Measurements from ENCODE around the gene SVEP1. TPM values are rescaled to one million over a fixed set of nuclear protein-coding genes. Genes with fewer than 3 reads are reported as not detected.

Gene SVEP1
- total RNA-seq, 1 experiment from 2014 or later: 0.04 TPM

DNA sequence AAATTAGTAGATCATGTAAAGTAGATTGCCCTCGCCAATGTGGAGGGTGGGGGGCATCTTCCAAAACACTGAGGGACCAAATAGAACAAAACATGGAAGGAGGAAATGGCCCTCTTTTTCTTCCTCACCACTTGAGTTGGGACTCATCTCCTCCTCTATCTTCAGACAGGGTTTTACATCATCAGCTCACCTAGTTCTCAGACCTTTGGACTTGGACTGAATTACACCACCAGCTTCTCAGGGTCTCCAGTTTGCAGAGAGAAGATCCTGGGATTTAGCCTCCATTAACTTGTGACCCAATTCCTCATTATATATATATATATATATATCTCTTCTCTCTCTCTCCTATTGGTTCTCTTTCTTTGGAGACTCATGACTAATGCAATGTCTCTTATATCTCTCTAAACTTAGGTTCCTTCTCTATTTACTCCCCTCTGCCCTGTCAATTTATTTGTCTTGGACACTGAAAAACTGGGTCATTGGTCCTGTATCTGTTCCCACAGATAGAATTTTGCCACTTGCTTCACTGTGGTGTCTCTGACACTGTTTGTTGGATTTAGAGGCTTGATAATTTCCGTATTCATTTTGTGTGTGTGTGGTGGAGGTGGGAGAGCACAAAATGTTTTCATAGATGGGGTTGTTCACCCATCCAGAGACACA is 187.6 kb downstream of the SVEP1 start:
- Histone ChIP-seq H3K79me2 (ENCODE audit: low read length) (no peaks in the 10 kb centered on the region), H3K9ac (ENCODE audit: low read length) (no peak overlapping the region), H3K4me3 (ENCODE audit: low read length) (no peak overlapping the region), H4K20me1 (ENCODE audit: low read length) (no peaks in the 10 kb centered on the region), H3K4me2 (ENCODE audit: low read length) (no peak overlapping the region), H2AFZ (ENCODE audit: low read length) (no peak overlapping the region), H3K9me3 (ENCODE audit: low read length) (no peaks in the 10 kb centered on the region), H3K27ac (ENCODE audit: low read length) (no peak overlapping the region), H3K36me3 (ENCODE audit: low read depth, low read length) (no peaks in the 10 kb centered on the region), H3K27me3 (ENCODE audit: low read length) (no peaks in the 10 kb centered on the region), H3F3A (ENCODE audit: low read length, unreplicated experiment) (no peaks in the 10 kb centered on the region), H3K4me1 (ENCODE audit: insufficient read depth, low read length) (no peaks in the 10 kb centered on the region), H3K9me2 (replicated peaks; ENCODE audit: low read length) (no peaks in the 10 kb centered on the region)
- TF ChIP-seq EZH2 (IDR thresholded peaks at IDR 0.05; ENCODE audit: low read length, unreplicated experiment) (no peak), EZH2phosphoT487 (IDR thresholded peaks at IDR 0.05; ENCODE audit: borderline replicate concordance, low read length) (no peak)
- TF ChIP-seq, protein P1, sequence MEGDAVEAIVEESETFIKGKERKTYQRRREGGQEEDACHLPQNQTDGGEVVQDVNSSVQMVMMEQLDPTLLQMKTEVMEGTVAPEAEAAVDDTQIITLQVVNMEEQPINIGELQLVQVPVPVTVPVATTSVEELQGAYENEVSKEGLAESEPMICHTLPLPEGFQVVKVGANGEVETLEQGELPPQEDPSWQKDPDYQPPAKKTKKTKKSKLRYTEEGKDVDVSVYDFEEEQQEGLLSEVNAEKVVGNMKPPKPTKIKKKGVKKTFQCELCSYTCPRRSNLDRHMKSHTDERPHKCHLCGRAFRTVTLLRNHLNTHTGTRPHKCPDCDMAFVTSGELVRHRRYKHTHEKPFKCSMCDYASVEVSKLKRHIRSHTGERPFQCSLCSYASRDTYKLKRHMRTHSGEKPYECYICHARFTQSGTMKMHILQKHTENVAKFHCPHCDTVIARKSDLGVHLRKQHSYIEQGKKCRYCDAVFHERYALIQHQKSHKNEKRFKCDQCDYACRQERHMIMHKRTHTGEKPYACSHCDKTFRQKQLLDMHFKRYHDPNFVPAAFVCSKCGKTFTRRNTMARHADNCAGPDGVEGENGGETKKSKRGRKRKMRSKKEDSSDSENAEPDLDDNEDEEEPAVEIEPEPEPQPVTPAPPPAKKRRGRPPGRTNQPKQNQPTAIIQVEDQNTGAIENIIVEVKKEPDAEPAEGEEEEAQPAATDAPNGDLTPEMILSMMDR (conservative IDR thresholded peaks at IDR 0.05; ENCODE audit: low read depth, low read length): no peak
- intact Hi-C loops (cut with micrococcal nuclease): no loop called here
- POLR2A ChIA-PET (ENCODE audit: unreplicated experiment): no interaction called here
- CTCF ChIA-PET: no interaction called here
- DNase-seq: no peak
- BruUV-seq (replicated peaks): no TSS peak
- ATAC-seq: no peak

DNA sequence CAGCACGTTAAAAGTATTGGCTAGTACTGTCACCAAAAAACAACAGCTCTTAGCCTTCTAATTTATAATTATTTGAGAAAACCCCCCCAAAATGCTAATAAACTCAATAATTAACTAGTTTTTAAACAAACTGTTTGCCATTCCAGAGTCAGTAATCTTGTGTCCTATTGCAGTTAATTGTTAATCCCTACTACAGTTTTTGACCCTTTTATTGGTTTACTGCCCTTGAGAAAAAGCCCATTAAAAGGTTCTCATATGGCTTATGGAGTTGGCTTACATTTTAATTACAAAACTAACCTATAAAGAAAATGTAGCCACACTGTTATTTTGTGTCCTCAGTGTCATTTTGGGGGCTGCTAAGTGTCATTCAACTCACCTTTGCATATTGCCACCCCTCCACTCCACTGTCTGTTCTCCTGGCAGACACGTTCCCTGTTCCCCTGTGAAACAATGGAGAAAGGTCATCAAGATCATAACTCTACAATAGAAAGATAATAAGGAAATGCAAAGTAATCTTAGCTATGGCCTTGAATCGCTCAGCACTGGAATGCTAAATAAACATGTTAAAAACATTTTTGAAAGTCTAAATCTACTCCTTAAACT is 190.3 kb downstream of the SVEP1 start:
- BruUV-seq (replicated peaks): no TSS peak
- Histone ChIP-seq H2AFZ (ENCODE audit: low read length) (no peak overlapping the region), H3K4me3 (ENCODE audit: low read length) (no peak overlapping the region), H3F3A (ENCODE audit: low read length, unreplicated experiment) (no peaks in the 10 kb centered on the region), H3K9me3 (ENCODE audit: low read length) (no peaks in the 10 kb centered on the region), H3K9me2 (replicated peaks; ENCODE audit: low read length) (no peaks in the 10 kb centered on the region), H3K4me1 (ENCODE audit: insufficient read depth, low read length) (no peaks in the 10 kb centered on the region), H3K79me2 (ENCODE audit: low read length) (no peaks in the 10 kb centered on the region), H3K4me2 (ENCODE audit: low read length) (no peak overlapping the region), H4K20me1 (ENCODE audit: low read length) (no peaks in the 10 kb centered on the region), H3K36me3 (ENCODE audit: low read depth, low read length) (no peaks in the 10 kb centered on the region), H3K27me3 (ENCODE audit: low read length) (no peaks in the 10 kb centered on the region), H3K9ac (ENCODE audit: low read length) (no peak overlapping the region), H3K27ac (ENCODE audit: low read length) (no peak overlapping the region)
- TF ChIP-seq, protein P1 (conservative IDR thresholded peaks at IDR 0.05; ENCODE audit: low read depth, low read length): no peak
- TF ChIP-seq EZH2 (IDR thresholded peaks at IDR 0.05; ENCODE audit: low read length, unreplicated experiment): no peak
- no peak for TF ChIP-seq EZH2phosphoT487 (IDR thresholded peaks at IDR 0.05; ENCODE audit: borderline replicate concordance, low read length)
- POLR2A ChIA-PET (ENCODE audit: unreplicated experiment): no interaction called here
- DNase-seq (no peak), ATAC-seq (no peak)
- CTCF ChIA-PET: no interaction called here
- intact Hi-C loops (cut with micrococcal nuclease): no loop called here

DNA sequence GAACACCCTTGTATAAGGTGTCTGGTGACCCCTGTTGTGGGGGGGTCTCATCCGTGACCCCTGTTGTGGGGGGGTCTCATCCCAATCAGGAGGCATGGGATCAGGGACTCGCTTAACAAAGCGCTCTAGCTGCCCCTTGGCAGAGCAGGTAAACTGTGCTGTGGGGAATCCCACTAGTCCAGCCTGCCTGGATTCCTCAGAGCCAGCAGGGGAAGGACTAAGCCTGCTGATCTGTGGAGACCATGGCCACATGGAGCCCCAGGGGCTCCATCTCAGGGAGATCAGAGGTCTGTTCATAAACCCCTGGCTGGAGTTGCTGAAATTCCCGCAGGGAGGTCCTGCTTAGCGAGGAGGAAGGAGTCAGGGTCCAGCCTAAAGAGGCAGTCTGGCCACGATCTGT is 196.1 kb downstream of the SVEP1 start:
- Histone ChIP-seq H3K9ac (ENCODE audit: low read length) (no peak overlapping the region), H3K27me3 (ENCODE audit: low read length) (peaks cover 9% of the 10 kb centered on the region; the same call in 1 of the 2 replicates), H3K9me2 (replicated peaks; ENCODE audit: low read length) (no peaks in the 10 kb centered on the region), H3K27ac (ENCODE audit: low read length) (no peak overlapping the region), H3K4me2 (ENCODE audit: low read length) (no peak overlapping the region), H3K79me2 (ENCODE audit: low read length) (no peaks in the 10 kb centered on the region), H3F3A (ENCODE audit: low read length, unreplicated experiment) (no peaks in the 10 kb centered on the region), H4K20me1 (ENCODE audit: low read length) (no peaks in the 10 kb centered on the region), H3K36me3 (ENCODE audit: low read depth, low read length) (no peaks in the 10 kb centered on the region), H3K4me3 (ENCODE audit: low read length) (no peak overlapping the region), H2AFZ (ENCODE audit: low read length) (no peak overlapping the region), H3K9me3 (ENCODE audit: low read length) (no peaks in the 10 kb centered on the region), H3K4me1 (ENCODE audit: insufficient read depth, low read length) (no peaks in the 10 kb centered on the region)
- TF ChIP-seq EZH2 (IDR thresholded peaks at IDR 0.05; ENCODE audit: low read length, unreplicated experiment): no peak
- TF ChIP-seq, protein P1 (conservative IDR thresholded peaks at IDR 0.05; ENCODE audit: low read depth, low read length): no peak
- no peak for TF ChIP-seq EZH2phosphoT487 (IDR thresholded peaks at IDR 0.05; ENCODE audit: borderline replicate concordance, low read length)
- no peak for DNase-seq
- no peak for ATAC-seq
- CTCF ChIA-PET: no interaction called here
- intact Hi-C loops (cut with micrococcal nuclease): no loop called here
- POLR2A ChIA-PET (ENCODE audit: unreplicated experiment): no interaction called here
- no TSS peak for BruUV-seq (replicated peaks)
